Anterior cingulate cortex (tissue), 58 donors: ENCODE measurements around the gene TUBA3E.
A peak's percentile ranks its signal among the peaks of the same experiment; 100 is the strongest.
"Not testable (repeated sequence)": the region's sequence is repeated elsewhere in the genome, so short reads cannot be mapped to it uniquely, and the experiment has no call there.

Experiments
- DNase-seq, 58 donors: peaks; one replicate each; lab custom pipeline; 2025; lab: John Stamatoyannopoulos, UW

The TUBA3E gene

GRCh38 chr2:130165293-130166016 lies 32.8 kb downstream of the TUBA3E start:
- no peak for DNase-seq

- no peak for DNase-seq
These were observed 35.3 kb downstream of the TUBA3E start for GRCh38 chr2:130162968-130163367.

GRCh38 chr2:130162486-130162885 lies 35.8 kb downstream of the TUBA3E start:
- not testable (repeated sequence) for DNase-seq

GRCh38 chr2:130160838-130161705 lies 37.2 kb downstream of the TUBA3E start:
- DNase-seq: peak in 25 of 58 donors; percentile 7 to 74 (median 31)

- DNase-seq: no peak
These were observed 38.1 kb downstream of the TUBA3E start for GRCh38 chr2:130160131-130160530.

GRCh38 chr2:130159376-130159775 lies 38.9 kb downstream of the TUBA3E start:
- not testable (repeated sequence) for DNase-seq

- no peak for DNase-seq
These were observed 39.6 kb downstream of the TUBA3E start for GRCh38 chr2:130158631-130159030.

- not testable (repeated sequence) for DNase-seq
These were observed 40.3 kb downstream of the TUBA3E start for GRCh38 chr2:130157825-130158514.

GRCh38 chr2:130157354-130157753 lies 40.9 kb downstream of the TUBA3E start:
- DNase-seq: not testable (repeated sequence)

- DNase-seq: no peak
These were observed 41.6 kb downstream of the TUBA3E start for GRCh38 chr2:130156624-130157004.

- peak in 32 of 58 donors; percentile 6 to 52 (median 22) for DNase-seq
These were observed 42.1 kb downstream of the TUBA3E start for GRCh38 chr2:130155956-130156623.

- DNase-seq: no peak
These were observed 43.2 kb downstream of the TUBA3E start for GRCh38 chr2:130154773-130155765.

- DNase-seq: not testable (repeated sequence)
These were observed 43.8 kb downstream of the TUBA3E start for GRCh38 chr2:130154423-130154770.

GRCh38 chr2:130153721-130154422 lies 44.4 kb downstream of the TUBA3E start:
- DNase-seq: not testable (repeated sequence)

GRCh38 chr2:130152816-130153595 lies 45.2 kb downstream of the TUBA3E start:
- DNase-seq: no peak

- peak in 2 of 58 donors; percentile 22 to 25 for DNase-seq
These were observed 46.0 kb downstream of the TUBA3E start for GRCh38 chr2:130152136-130152815.

- not testable (repeated sequence) for DNase-seq
These were observed 47.1 kb downstream of the TUBA3E start for GRCh38 chr2:130151145-130151512.
